NCI-H187 (cell line): ENCODE measurements around the gene SHROOM2.
"Not testable (repeated sequence)": the region's sequence is repeated elsewhere in the genome, so short reads cannot be mapped to it uniquely, and the experiment has no call there.

Experiments used
- DNase-seq, 2 experiments: peaks; one replicate each; lab custom pipeline; 2025; lab: John Stamatoyannopoulos, UW

SHROOM2 gene

DNA sequence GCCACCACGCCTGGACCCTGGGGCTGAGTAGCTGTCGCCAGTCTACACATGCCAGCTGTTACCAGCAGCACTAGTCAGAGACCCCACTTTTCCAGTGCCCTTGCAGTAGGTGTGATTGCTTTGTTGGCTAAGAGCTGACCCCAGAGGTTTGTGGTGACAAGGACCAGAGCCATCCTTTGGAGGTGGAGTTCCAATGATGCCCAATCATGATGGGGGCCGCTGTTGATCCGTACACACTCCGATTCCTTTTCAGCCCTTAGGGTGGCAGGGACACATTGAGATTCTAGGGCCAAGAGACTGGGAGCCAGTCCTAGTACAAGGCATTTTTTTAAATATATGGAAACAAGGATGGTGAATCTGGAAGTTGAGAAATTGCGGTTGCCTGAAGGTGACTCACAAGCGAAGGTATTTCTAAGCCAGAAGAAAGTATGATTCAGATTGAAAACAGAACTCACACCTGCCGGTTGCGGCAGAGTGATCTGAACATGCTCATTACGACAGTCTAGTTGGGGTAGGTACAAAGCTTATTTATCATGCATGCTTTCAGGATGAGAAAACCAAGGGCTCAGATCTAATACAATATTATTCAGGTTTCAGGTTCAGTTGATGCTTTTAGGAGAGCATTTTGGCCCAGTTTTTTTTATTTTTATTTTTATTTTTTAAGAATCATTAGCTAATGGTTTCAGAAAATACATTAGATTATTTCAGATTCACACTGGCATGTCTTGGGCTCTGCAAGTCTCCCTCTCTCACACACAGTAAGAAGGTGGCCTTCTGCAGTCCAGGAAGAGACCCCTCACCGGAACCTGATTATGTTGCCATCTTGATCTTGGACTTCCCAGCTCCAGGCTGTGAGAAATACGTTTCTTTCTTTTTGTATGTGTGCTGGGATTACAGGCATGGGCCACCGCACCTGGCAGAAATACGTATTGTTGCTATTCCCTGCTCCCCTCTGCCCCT is 43.4 kb downstream of the SHROOM2 start:
- DNase-seq: no peak

GRCh38 chrX:9832811-9833210 is 46.6 kb downstream of the SHROOM2 start:
- DNase-seq: no peak

- DNase-seq: no peak
These were observed 49.5 kb downstream of the SHROOM2 start for GRCh38 chrX:9835585-9836210.

GRCh38 chrX:9842541-9842940 is 56.3 kb downstream of the SHROOM2 start:
- DNase-seq: no peak

- no peak for DNase-seq
These were observed 58.8 kb downstream of the SHROOM2 start for GRCh38 chrX:9844936-9845577.

GRCh38 chrX:9845578-9845952 is 59.3 kb downstream of the SHROOM2 start:
- DNase-seq: no peak

DNA sequence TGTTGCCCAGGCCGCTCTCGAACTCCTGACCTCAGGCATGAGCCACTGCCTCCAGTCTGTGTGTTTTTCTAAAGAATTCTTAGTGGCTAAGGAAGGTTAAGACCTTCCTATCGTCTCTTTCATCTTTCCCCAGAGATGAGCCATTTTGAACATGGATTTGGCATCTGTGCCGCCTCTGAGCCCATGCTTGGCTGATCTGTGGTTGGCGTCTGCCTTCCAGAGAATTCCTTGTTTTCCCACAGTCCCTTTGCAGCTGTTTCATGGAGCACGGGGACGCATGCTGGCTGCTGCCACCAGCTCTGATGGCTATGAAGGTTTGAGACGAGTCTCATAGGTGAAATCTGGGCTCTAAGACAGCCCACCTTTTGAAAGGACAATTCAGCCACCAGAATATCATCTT is 60.4 kb downstream of the SHROOM2 start:
- no peak for DNase-seq

GRCh38 chrX:9847071-9847470 is 60.8 kb downstream of the SHROOM2 start:
- DNase-seq: no peak

DNA sequence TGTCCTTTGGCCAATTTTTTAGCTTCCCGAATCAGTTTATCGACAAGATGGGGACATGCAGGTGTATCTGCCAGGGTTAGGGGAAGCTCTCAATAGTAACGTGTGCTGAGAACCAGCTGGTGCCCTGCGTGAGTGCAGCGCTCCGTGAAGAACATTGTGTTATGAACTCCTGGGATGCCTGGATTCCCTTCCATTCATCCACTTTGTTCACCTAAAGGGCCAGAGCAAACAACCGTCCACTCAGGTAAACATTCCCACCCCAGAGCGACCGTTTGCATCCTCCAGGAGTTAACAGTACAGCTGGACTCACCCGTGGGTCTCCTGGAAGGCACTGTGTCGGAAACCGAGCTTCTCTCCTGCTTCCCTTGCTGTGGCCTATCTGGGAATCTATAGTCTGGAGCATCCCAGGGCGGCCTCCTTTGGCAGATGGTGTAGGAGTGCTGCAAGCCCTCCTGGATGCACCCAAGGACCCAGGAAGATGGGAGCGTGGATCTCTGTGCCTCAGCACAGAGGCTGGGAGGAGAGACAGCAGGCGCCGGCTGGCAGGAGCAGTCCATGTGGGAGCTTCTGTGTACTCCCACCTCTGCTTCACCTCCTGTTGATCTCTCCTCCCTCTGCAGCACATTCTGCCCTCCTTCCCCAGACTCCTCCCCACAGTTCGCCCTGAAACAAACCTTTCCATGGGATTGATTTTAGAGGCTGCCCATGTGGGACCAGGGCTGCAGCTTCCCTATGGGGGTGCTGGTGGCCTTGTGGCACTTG is 62.7 kb downstream of the SHROOM2 start:
- no peak for DNase-seq

- no peak for DNase-seq
These were observed 65.7 kb downstream of the SHROOM2 start for GRCh38 chrX:9851890-9852289.

- no peak for DNase-seq
These were observed 67.1 kb downstream of the SHROOM2 start for GRCh38 chrX:9853307-9853706.

DNA sequence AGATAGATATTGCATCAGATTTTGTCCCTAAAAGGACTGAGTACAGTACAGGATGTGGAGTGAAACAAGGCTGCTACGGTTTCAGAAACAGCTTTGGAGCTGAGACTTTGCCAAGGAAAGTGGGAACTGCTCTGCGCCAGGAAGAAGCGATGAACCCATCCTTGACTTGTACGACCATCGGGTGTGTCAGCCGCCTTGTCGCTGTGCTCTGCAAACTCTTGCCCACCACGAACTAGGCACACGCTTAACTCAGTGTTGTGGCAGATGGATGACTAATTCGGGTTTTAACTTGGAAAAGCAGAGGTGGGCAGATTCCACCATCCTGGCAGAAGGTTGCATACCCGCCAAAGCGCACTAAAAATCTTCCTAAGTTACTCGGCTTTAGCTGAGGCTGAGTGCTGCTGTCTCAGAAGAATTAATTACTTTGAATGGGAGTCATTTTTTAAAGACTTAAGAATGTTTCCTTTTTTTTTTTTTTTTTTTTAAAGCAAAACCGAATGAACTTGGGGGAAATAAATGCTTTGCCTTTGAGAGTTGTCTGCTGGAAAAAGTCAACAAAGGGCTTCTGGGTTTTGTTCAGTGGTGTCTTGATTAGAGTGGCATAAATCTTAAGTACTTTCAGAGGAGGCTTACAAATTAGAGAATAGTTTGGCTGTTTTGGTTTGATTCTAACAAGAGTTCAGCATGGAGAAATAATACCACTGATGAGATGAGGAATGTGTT is 69.5 kb downstream of the SHROOM2 start:
- no peak for DNase-seq

DNA sequence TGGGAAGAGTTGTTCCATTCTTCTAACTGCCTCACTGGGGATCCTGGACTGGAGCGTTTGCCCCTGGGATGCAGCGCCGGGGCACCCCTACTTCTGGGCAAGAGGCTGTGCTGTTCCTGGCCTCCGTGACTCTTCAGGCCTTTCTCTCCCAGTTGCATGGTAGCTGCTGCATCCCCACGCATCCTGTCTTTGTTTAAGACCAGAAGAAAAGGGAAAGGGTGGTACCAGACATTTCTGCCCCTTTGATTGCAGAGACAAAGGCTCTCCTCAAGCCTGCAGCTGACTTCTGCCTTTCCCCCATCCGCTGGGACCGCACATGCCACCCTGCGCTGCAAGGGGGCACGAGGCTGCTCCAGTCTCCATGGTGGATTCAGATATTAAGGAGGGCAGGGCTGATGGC is 70.4 kb downstream of the SHROOM2 start:
- DNase-seq: no peak

DNA sequence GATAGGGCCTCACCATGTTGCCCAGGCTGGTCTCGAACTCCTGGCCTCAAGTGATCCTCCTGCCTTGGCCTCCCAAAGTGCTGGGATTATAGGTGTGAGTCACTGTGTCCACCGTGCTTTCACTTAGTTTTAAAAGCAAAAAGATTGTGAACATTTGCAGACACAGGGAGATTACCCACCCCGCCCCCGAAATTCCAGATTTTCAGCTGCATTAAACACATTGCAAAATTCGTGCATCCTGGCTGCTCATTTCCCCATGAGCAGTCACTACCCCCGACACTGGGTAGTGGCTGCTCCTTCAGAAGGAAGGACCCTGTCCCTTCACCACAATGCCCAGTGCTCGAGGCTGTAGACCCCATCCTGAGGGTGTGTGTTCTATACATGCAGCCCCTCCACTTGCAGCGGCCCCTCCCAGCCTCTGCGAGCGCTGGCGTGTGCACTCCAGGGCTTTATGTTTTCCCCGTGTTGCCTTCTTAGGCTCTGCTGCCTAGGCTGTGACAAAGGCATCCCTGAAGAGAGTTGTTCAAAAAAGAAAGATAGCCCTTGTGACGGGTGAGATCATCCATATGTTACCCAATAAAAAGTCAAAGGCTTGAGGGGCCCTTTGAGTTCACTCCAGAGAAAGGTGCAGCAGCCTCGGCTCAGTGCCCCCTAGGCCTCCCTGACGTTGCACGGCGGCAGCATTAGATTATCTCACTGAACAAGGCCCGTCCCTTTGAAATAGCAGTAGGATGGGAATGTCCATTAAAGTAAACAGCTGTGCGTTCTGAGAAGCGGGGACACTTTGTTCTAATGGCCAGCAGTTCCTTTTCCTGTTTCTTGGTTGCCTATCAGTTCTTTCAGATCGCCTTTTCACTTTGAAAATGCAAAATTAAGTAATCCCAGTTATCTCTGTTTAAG is 71.6 kb downstream of the SHROOM2 start:
- DNase-seq: no peak

DNA sequence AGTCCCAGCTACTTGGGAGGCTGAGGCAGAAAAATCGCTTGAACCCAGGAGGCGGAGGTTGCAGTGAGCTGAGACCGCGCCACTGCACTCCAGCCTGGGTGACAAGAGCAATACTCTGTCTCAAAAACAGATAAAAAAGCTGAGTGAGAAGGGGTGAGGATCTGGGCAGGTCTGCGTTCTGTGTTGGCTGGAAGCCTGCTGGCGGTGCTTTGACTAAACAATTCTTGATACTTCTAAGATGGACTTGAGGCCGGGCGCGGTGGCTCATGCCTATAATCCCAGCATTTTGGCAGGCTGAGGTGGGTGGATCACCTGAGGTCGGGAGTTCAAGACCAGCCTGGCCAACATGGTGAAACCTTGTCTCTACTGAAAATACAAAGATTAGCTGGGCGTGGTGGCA is 72.5 kb downstream of the SHROOM2 start:
- DNase-seq: not testable (repeated sequence)

- DNase-seq: no peak
These were observed 73.7 kb downstream of the SHROOM2 start for GRCh38 chrX:9859711-9860555.

DNA sequence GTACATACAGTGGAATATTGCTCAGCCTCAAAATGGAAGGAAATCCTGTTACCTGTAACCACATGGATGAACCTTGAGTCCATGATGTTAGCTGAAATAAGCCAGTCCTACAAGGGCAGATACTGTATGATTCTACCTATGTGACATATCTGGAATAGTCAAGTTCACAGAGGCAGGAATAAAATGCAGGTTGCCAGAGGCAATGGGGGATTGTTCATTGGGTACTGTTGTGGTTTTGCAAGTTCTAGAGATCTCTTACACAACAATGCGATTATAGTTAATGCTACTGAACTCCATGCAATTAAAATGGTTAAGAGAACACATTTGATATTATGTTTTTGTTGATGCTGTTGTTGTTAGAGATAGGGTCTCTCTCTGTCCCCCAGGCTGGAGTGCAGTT is 74.6 kb downstream of the SHROOM2 start:
- DNase-seq: no peak

- no peak for DNase-seq
These were observed 75.5 kb downstream of the SHROOM2 start for GRCh38 chrX:9861711-9862110.

GRCh38 chrX:9862525-9862924 is 76.3 kb downstream of the SHROOM2 start:
- no peak for DNase-seq

DNA sequence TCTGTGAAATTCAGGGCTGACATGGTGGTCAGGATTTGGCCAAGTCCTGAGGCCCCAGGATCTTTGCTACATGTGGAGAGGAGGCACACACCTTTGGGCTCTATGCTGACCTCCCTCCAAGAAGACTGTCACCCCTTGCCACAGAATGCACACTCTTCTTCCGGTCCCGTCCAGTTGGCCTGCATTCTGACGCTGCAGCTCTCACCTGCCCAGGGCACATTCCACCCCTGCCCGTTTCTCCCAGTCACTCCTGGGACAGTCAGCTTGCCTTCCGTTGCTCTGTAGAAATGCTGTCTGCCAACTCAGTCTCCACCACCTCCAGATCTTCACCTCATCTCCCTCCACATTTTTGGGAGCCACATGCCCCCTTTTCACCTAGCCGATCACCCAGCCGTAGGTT is 76.7 kb downstream of the SHROOM2 start:
- no peak for DNase-seq
